NT2/D1 (cell line): Measurements from ENCODE around the gene PPP1CA.

Experiments used
- DNase-seq: peaks from one replicate; pipeline ENCODE4 v3.0.0-alpha.2; 2011; ENCODE audit warnings: low read depth, low spot score
- H3K27me3 ChIP-seq: 2 replicates; pipeline ENCODE4 v1.6.0; 2011; ENCODE audit warnings: mild to moderate bottlenecking; ENCODE audit not compliant: insufficient read length, insufficient read depth
- H3K36me3 ChIP-seq: 2 replicates; pipeline ENCODE4 v1.6.1; 2011; ENCODE audit warnings: mild to moderate bottlenecking, low read length, mixed read lengths; ENCODE audit not compliant: insufficient read depth, insufficient read length
- H3K4me1 ChIP-seq: 2 replicates; pipeline ENCODE4 v1.5.1; 2011; ENCODE audit not compliant: insufficient read depth, insufficient read length
- H3K4me3 ChIP-seq: 2 replicates; pipeline ENCODE4 v1.5.1; 2011; ENCODE audit warnings: low read depth; ENCODE audit not compliant: insufficient read length
- H3K9ac ChIP-seq: 2 replicates; pipeline ENCODE4 v1.6.0; 2011; ENCODE audit warnings: low read depth; ENCODE audit not compliant: insufficient read length
- H3K9me3 ChIP-seq: 2 replicates; pipeline ENCODE4 v1.5.1; 2011; ENCODE audit warnings: mild to moderate bottlenecking, low read length; ENCODE audit not compliant: insufficient read depth
- SUZ12 ChIP-seq: IDR thresholded peaks from 2 replicates; pipeline ENCODE4 v1.6.1; 2011; ENCODE audit not compliant: insufficient read length, insufficient read depth; ENCODE audit errors: extremely low read depth
- YY1 ChIP-seq: IDR thresholded peaks from 2 replicates; pipeline ENCODE4 v1.6.1; 2011; ENCODE audit not compliant: insufficient read length, insufficient read depth
- ZNF274 ChIP-seq: IDR thresholded peaks from 2 replicates; pipeline ENCODE4 v1.6.1; 2011; ENCODE audit warnings: mild to moderate bottlenecking, low read depth, low read length

The PPP1CA gene

GRCh38 chr11:67401495-67402191 is at the start of gene PPP1CA:
Gene PPP1CA (minus strand): TSS chr11:67401858. CDS start chr11:67401782, 76 bp downstream.
- peak within 1 kb of the TSS; percentile 89 for H3K4me3 ChIP-seq
- H3K9ac ChIP-seq = peak within 1 kb of the TSS; percentile 99
- H3K9me3 ChIP-seq = no peaks in the 10 kb centered on the region
- DNase-seq = peak; percentile 89
- peaks cover 16% of the 10 kb centered on the region for H3K27me3 ChIP-seq
- H3K36me3 ChIP-seq = peaks cover 40% of the 10 kb centered on the region
- no peak for TF ChIP-seq SUZ12
- no peak for TF ChIP-seq ZNF274
- TF ChIP-seq YY1 = no peak
- peaks cover 28% of the 10 kb centered on the region for H3K4me1 ChIP-seq

- H3K4me3 ChIP-seq = no peak overlapping the region
Measured at GRCh38 chr11:67450796-67451657, 49.4 kb upstream of the PPP1CA start.

GRCh38 chr11:67449116-67449844 is 47.6 kb upstream of the PPP1CA start:
- Histone ChIP-seq H3K4me3 (no peak overlapping the region), H3K27me3 (peaks cover 10% of the 10 kb centered on the region), H3K9me3 (no peaks in the 10 kb centered on the region), H3K36me3 (no peaks in the 10 kb centered on the region), H3K4me1 (peaks cover 21% of the 10 kb centered on the region), H3K9ac (no peak overlapping the region)
- TF ChIP-seq ZNF274 (no peak), YY1 (no peak), SUZ12 (no peak)
- no peak for DNase-seq

More at GRCh38 chr11:67450796-67451657, 49.4 kb upstream of the PPP1CA start:
- no peak for DNase-seq
- Histone ChIP-seq H3K9ac (no peak overlapping the region), H3K4me1 (peaks cover 21% of the 10 kb centered on the region), H3K36me3 (no peaks in the 10 kb centered on the region), H3K9me3 (no peaks in the 10 kb centered on the region), H3K27me3 (peaks cover 6% of the 10 kb centered on the region)
- TF ChIP-seq SUZ12 (no peak), YY1 (no peak), ZNF274 (no peak)

GRCh38 chr11:67448220-67448609 is 46.6 kb upstream of the PPP1CA start:
- no peaks in the 10 kb centered on the region for H3K36me3 ChIP-seq
- no peak overlapping the region for H3K9ac ChIP-seq
- H3K4me1 ChIP-seq = peaks cover 15% of the 10 kb centered on the region
- no peak for DNase-seq
- TF ChIP-seq SUZ12 (no peak), ZNF274 (no peak), YY1 (no peak)
- H3K9me3 ChIP-seq = no peaks in the 10 kb centered on the region
- peaks cover 10% of the 10 kb centered on the region for H3K27me3 ChIP-seq
- no peak overlapping the region for H3K4me3 ChIP-seq

DNA sequence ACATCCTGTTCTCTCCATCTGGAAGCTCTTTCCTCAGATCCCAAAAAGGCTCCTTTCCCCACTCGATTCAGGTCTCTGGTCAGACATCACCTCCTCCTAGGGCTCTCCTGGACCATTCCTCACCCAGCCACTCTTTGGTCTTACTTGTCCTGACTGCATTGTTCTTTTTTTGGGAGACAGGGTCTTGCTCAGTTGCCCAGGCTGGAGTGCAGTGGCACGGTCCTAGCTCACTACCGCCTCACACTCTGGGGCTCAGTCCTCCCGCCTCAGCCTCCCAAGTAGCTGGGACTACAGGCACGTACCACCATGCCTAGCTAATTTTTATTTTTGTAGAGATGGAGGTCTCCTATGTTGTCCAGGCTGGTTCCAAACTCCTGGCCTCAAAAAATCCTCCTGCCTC is 43.9 kb upstream of the PPP1CA start:
- no peak for DNase-seq
- peaks cover 25% of the 10 kb centered on the region for H3K4me1 ChIP-seq
- peaks cover 20% of the 10 kb centered on the region for H3K36me3 ChIP-seq
- no peak overlapping the region for H3K4me3 ChIP-seq
- H3K9ac ChIP-seq = no peak overlapping the region
- TF ChIP-seq YY1 (no peak), SUZ12 (no peak)
- H3K27me3 ChIP-seq = peaks cover 4% of the 10 kb centered on the region
- H3K9me3 ChIP-seq = no peaks in the 10 kb centered on the region

GRCh38 chr11:67442504-67443404 is 41.1 kb upstream of the PPP1CA start:
- Histone ChIP-seq H3K4me3 (peak overlapping the region; percentile 89), H3K9me3 (no peaks in the 10 kb centered on the region), H3K9ac (peak overlapping the region; percentile 97), H3K36me3 (peaks cover 46% of the 10 kb centered on the region), H3K4me1 (peaks cover 32% of the 10 kb centered on the region), H3K27me3 (peaks cover 4% of the 10 kb centered on the region)
- TF ChIP-seq YY1 = no peak
- no peak for TF ChIP-seq SUZ12
- no peak for TF ChIP-seq ZNF274
- no peak for DNase-seq
